Measurements from ENCODE around the gene KIAA1958.

DNA sequence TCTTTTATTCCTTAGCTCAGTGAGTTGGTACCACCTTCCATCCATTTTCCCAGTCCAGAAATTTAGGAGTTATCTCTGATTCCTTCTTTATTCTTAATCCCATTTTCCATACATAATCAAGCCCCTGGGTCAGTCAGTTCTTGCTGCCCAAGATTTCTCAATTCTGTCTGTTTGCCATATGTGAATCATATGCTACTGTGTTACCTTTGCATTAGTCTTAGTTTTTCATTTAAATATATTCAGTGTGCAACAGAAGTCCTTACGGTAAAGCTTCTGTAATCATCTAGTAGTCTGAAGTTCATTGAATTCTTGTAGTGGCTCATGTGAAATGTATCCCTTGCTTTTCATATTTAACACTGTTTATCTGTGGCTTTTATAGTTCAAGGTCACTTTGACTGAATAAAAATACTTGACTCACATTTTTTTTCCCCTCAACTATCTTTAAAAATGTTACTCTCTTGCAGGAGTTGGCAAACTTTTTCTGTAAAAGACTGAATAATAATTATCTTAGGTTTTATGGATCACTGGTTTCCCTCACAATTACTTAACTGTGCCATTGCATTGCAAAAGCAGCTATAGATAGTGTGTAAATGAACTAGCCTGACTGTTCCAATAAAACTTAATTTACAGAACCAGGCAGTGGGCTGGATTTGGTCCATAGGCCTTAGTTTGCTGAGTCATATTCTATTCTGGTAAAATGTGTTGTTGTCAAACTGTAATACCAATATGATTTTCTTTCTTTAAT lies 6.9 kb downstream of the KIAA1958 start:
- TF ChIP-seq, protein P1, sequence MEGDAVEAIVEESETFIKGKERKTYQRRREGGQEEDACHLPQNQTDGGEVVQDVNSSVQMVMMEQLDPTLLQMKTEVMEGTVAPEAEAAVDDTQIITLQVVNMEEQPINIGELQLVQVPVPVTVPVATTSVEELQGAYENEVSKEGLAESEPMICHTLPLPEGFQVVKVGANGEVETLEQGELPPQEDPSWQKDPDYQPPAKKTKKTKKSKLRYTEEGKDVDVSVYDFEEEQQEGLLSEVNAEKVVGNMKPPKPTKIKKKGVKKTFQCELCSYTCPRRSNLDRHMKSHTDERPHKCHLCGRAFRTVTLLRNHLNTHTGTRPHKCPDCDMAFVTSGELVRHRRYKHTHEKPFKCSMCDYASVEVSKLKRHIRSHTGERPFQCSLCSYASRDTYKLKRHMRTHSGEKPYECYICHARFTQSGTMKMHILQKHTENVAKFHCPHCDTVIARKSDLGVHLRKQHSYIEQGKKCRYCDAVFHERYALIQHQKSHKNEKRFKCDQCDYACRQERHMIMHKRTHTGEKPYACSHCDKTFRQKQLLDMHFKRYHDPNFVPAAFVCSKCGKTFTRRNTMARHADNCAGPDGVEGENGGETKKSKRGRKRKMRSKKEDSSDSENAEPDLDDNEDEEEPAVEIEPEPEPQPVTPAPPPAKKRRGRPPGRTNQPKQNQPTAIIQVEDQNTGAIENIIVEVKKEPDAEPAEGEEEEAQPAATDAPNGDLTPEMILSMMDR (IDR thresholded peaks at IDR 0.05): no peak
- TF ChIP-seq POLR2AphosphoS5 (IDR thresholded peaks at IDR 0.05): no peak

All from suprapubic skin (tissue), 3 donors.